A673 (cell line): ENCODE measurements around the gene ANLN.
"Not testable (repeated sequence)": the region's sequence is repeated elsewhere in the genome, so short reads cannot be mapped to it uniquely, and the experiment has no call there.

Experiments used
- CTCF ChIP-seq: fragments of 300-800, 200-600 bp; sonication (generic); conservative IDR thresholded peaks from 2 replicates; pipeline ENCODE4 v1.5.1; 2017; ENCODE audit warnings: low read depth, mild to moderate bottlenecking, antibody characterized with exemption, low read length, moderate library complexity, mixed read lengths
- EZH2 ChIP-seq: fragments of 200-600 bp; sonication (generic); IDR thresholded peaks from 2 replicates; pipeline ENCODE4 v1.6.1; 2017; ENCODE audit warnings: borderline replicate concordance, low read depth, mild to moderate bottlenecking, mixed read lengths, antibody characterized with exemption, low read length; ENCODE audit not compliant: poor library complexity, severe bottlenecking

- not testable (repeated sequence) for TF ChIP-seq CTCF, EZH2
These were observed 6.4 kb upstream of the ANLN start for GRCh38 chr7:36383284-36383683.
